CD4-positive, alpha-beta T cell treated with Interleukin-6 for 4 hours (primary cell): ENCODE data around the gene UTS2B.

Experiments used
- DNase-seq: peaks from one replicate; pipeline ENCODE4 v3.0.0-alpha.2; 2020; ENCODE audit warnings: mixed read lengths

Gene UTS2B

GRCh38 chr3:191320316-191320715 lies 10.0 kb downstream of the UTS2B start:
- DNase-seq, result no peak

DNA sequence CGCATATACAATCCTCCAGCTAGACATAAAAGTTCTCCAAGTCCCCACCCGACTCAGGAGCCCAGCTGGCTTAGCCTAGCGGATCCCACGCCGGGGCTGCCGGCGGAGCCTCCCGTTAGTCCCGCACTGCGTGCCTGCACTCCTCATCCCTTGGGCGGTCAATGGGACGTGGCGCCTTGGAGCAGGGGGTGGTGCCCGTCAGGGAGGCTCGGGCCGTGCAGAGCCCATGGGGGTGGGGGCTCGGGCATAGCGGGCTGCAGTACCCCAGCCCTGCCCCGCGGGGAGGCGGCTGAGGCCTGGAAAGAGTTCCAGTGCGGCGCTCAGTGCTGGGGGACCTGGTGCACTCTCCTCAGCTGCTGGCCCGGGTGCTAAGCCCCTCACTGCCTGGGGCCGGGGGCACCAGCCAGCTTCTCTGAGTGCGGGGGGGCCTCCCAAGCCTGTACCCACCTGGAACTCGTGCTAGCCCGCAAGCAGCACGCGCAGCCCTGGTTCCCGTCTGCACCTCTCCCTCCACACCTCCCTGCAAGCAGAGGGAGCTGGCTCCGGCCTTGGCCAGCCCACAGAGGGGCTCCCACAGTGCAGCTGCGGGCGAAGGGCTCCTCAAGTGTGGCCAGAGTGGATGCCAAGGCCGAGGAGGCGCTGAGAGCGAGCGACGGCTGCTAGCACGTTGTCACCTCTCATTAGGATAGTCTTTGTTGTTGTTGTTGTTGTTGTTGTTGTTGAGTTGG lies 13.3 kb downstream of the UTS2B start:
- DNase-seq, result no peak

- no peak for DNase-seq
Observed at GRCh38 chr3:191314109-191314728, 16.1 kb downstream of the UTS2B start.

GRCh38 chr3:191313296-191313695 lies 17.0 kb downstream of the UTS2B start:
- no peak for DNase-seq

GRCh38 chr3:191307341-191307740 lies 23.0 kb downstream of the UTS2B start:
- DNase-seq, result no peak

- DNase-seq, result no peak
Observed at GRCh38 chr3:191306428-191306827, 23.9 kb downstream of the UTS2B start.

- no peak for DNase-seq
Observed at GRCh38 chr3:191303596-191303995, 26.7 kb downstream of the UTS2B start.

- no peak for DNase-seq
Observed at GRCh38 chr3:191302451-191302850, 27.9 kb downstream of the UTS2B start.

DNA sequence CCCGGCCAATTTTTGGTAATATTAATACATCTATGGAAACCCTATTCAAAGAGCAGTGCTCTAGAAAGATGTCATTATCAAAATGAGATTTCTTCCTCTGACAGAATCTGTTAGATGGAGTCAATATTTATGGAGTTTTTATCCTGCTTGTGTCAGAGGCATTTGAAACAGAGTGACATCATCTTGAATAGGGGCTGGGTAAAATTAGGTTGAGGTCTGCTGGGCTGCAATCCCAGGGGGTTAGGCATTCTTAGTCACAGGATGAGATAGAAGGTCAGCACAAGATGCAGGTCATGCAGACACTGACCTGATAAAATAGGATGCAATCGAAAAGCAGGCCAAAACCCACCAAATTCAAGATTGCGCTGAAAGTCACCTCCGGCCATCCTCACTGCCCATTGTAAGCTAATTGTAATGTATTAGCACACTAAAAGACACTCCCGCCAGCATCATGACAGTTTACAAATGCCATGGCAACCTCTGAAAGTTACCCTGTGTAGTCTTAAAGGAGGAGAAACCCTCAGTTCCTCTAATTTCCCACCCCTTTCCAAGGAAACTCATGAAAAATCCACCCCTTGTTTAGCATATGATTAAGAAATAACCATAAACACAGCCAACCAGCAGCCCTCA lies 28.4 kb downstream of the UTS2B start:
- no peak for DNase-seq

DNA sequence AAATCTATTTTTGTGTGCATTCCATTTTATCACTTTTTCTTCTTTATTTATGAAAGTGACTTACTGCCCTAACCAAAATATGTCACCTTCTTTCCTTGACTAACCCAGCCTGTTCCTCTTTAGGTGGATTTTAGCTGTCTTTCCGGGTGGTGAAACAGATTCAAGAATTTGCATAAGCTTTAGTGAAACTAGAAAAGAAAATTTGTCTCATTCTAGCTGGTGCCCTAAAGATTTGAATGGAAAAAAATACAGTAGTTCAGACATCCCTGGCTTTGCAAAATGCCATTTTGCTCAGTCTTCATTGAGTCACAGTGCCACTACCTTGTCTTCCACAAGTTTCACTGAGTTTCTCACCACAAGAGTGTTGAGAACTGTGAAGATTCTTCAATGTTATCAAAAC lies 29.3 kb downstream of the UTS2B start:
- no peak for DNase-seq

DNA sequence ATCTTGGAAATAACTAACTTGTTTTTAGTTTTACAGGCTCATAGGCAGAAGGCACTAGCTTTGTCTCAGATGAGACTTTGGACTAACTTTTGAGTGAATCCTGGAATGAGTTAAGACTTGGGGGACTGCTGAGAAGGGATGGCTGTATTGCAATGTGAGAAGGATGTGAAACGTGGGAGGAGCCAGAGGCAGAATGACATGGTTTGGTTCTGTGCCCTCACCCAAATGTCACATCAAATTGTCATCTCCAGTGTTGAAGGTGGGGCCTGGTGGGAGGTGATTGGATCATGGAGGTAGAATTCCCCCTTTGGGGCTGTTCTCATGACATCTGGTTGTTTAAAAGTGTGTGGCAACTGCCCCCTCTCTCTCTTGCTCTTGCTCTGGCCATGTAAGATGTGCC lies 29.9 kb downstream of the UTS2B start:
- DNase-seq, result no peak

GRCh38 chr3:191298846-191299245 lies 31.5 kb downstream of the UTS2B start:
- no peak for DNase-seq

GRCh38 chr3:191296041-191296541 lies 34.2 kb downstream of the UTS2B start:
- DNase-seq, result no peak

GRCh38 chr3:191294291-191294690 lies 36.0 kb downstream of the UTS2B start:
- DNase-seq, result no peak

DNA sequence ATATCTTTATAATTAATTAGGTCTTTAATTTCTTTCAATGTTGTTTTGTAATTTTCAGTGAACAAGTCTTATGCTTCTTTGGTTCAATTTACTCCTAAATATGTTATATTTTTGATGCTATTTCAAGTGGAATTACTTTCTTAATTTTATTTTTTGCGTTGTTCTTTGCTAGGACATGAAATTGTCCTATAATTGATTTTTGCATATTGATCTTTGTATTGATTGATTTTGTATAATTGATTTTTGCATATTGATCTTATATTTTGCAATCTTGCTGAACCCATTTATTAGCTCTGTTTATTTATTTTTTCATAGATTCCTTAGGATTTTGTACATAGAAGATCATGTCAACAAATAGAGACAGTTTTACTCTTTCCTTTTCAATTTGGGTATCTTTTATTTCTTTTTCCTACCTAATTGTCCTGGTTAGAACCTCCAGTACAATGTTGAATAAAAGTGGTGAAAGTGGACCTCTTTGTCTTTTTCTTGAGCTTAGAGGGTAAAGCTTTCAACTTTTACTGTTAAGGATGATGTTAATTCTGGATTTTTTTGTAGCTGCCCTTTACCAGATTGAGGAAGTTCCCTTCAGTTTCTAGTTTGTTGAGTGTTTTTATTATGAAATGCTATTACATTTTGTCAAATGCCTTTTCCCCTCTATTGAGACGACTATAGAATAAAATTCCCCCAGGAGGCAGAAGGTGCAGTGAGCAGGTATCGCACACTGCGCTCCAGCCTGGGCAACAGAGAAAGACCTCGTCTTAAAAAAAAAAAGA lies 37.9 kb downstream of the UTS2B start:
- DNase-seq, result no peak

GRCh38 chr3:191290311-191291025 lies 39.9 kb downstream of the UTS2B start:
- no peak for DNase-seq

GRCh38 chr3:191283400-191283799 lies 46.9 kb downstream of the UTS2B start:
- no peak for DNase-seq

- no peak for DNase-seq
Observed at GRCh38 chr3:191282251-191283185, 47.8 kb downstream of the UTS2B start.

DNA sequence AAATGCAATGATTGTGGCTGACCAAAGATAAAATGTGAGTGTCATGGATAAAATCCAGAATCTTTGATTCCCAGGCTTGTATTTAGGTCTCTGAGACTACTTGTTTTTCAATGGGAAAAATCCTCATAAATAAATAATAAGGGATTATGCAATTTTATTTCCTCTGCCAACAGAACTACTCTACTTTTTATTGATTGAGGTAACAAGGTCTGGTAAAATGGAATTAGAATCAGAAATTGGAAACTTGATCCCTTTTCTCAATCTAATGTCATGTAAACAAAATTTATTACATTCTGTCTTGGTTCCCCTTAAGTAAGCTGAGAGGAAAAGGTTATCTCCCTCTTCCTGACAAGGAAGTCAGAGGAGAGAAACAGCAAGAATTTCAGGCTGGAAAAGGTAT lies 49.4 kb downstream of the UTS2B start:
- no peak for DNase-seq

DNA sequence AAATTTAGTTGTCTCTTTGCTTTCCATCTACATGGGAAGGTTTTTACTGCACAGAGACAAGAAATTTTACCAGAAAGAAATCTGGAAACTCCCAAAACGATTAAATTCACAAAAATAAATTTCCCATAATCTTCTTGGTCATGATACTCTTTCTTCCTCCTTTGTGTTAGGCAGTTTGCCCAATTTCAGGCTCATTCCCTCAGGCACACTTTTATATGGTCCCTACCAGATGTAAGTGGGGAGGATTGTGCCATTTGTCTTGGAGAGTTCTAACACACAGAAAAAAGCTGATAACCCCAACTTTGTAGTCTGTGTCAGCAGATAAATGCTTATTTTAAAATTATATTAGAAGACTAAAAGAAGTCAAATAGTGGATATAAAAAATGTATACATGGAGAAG lies 50.2 kb downstream of the UTS2B start:
- no peak for DNase-seq

DNA sequence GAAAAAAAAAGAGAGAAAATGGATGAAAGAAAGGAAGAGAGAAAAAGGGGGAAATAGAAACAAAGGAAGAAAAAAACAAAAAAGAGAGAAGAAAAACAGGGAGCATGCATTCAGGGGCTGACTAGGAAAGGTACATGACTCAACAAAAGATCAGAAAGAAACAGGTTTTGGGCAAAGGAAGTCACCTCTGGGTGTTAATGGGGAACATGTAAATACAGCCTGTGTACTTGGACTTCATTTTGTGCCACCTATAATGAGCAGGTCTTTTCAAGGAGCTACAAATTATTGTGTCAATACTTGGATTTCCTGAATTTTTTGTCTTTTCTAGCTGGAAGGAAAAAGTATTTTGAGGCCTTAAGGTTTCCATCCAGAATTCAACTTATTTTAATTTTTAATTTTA lies 54.6 kb downstream of the UTS2B start:
- DNase-seq, result no peak
